IMR-90 (cell line): Measurements from ENCODE around the gene VEGFA. TPM values are rescaled to one million over a fixed set of nuclear protein-coding genes. Genes with fewer than 3 reads are reported as not detected.

Experiments
- ATAC-seq: fragments of 200-7000 bp; cut with Tn5 transposase; 2 replicates; pipeline ENCODE4 v1.9.1; 2020; ENCODE audit warnings: low read depth, mild to moderate bottlenecking, moderate library complexity
- BruUV-seq: library from RNA; stranded (reverse); fragments of 400-500 nt; replicated peaks from 2 replicates; lab custom pipeline; 2021; lab: Mats Ljungman, UMichigan
- CTCF ChIA-PET: fragments of 300-600 bp; formaldehyde crosslinking; extraction: SDS; loops from one replicate; lab custom pipeline; 2021; ENCODE audit warnings: antibody characterized with exemption; lab: Yijun Ruan, JAX
- POLR2A ChIA-PET: fragments of 300-600 bp; sonication (Branson Sonifier 250); formaldehyde crosslinking; loops from one replicate; lab custom pipeline; 2022; ENCODE audit warnings: antibody characterized with exemption; ENCODE audit not compliant: unreplicated experiment; lab: Charles Lee
- DNase-seq: peaks from one replicate; pipeline ENCODE4 v3.0.0; 2013
- H2AFZ ChIP-seq: replicated peaks from 2 replicates; pipeline ENCODE3; 2013; ENCODE audit warnings: low read length, mild to moderate bottlenecking; ENCODE audit not compliant: poor library complexity
- H2AK5ac ChIP-seq: 2 replicates; pipeline ENCODE4 v1.6.1; 2013; ENCODE audit warnings: low read depth, low read length, inconsistent platforms
- H2AK9ac ChIP-seq: replicated peaks from 2 replicates; pipeline ENCODE3; 2013; ENCODE audit warnings: mild to moderate bottlenecking, low read depth, low read length, moderate library complexity; ENCODE audit not compliant: poor library complexity
- H2BK120ac ChIP-seq: 2 replicates; pipeline ENCODE4 v1.6.1; 2013; ENCODE audit warnings: low read depth, low read length, inconsistent platforms
- H2BK15ac ChIP-seq: 3 replicates; pipeline ENCODE4 v1.6.1; 2013; ENCODE audit warnings: low read depth, low read length, inconsistent platforms
- H2BK20ac ChIP-seq: 2 replicates; pipeline ENCODE4 v1.6.1; 2013; ENCODE audit warnings: low read depth, mild to moderate bottlenecking, inconsistent platforms, low read length, moderate library complexity
- H2BK5ac ChIP-seq: 2 replicates; pipeline ENCODE4 v1.6.1; 2013; ENCODE audit warnings: mild to moderate bottlenecking, low read depth, low read length, inconsistent platforms; ENCODE audit not compliant: poor library complexity, severe bottlenecking
- H3K14ac ChIP-seq: replicated peaks from 2 replicates; pipeline ENCODE4 v1.6.1; 2013; ENCODE audit warnings: low read depth, low read length, inconsistent platforms
- H3K18ac ChIP-seq: 2 replicates; pipeline ENCODE4 v1.6.1; 2013; ENCODE audit warnings: low read depth, low read length, control low read depth
- H3K23ac ChIP-seq: 2 replicates; pipeline ENCODE4 v1.6.1; 2013; ENCODE audit warnings: low read depth, low read length, inconsistent platforms
- H3K27ac ChIP-seq: 2 replicates; pipeline ENCODE4 v1.5.1; 2013; ENCODE audit warnings: mild to moderate bottlenecking, control low read depth, low read length; ENCODE audit not compliant: insufficient read depth
- H3K27me3 ChIP-seq: 2 replicates; pipeline ENCODE4 v1.6.1; 2013; ENCODE audit warnings: low read length; ENCODE audit not compliant: control insufficient read depth, insufficient read depth
- H3K36me3 ChIP-seq: 2 replicates; pipeline ENCODE4 v1.6.1; 2013; ENCODE audit warnings: low read length, mixed read lengths; ENCODE audit not compliant: control insufficient read depth, insufficient read depth
- H3K4ac ChIP-seq: 2 replicates; pipeline ENCODE4 v1.6.1; 2013; ENCODE audit warnings: low read depth, low read length, inconsistent platforms
- H3K4me1 ChIP-seq: 2 replicates; pipeline ENCODE4 v1.6.1; 2013; ENCODE audit warnings: low read length, mixed read lengths; ENCODE audit not compliant: control insufficient read depth, insufficient read depth
- H3K4me2 ChIP-seq: 2 replicates; pipeline ENCODE4 v1.6.1; 2013; ENCODE audit warnings: low read depth, mild to moderate bottlenecking, control low read depth, low read length, moderate library complexity
- H3K4me3 ChIP-seq: 2 replicates; pipeline ENCODE4 v1.5.1; 2013; ENCODE audit warnings: low read depth, mild to moderate bottlenecking, control low read depth, low read length, moderate library complexity; ENCODE audit not compliant: insufficient read depth
- H3K56ac ChIP-seq: 2 replicates; pipeline ENCODE4 v1.6.1; 2013; ENCODE audit warnings: low read length, inconsistent platforms; ENCODE audit not compliant: insufficient read depth; ENCODE audit errors: extremely low read depth
- H3K79me1 ChIP-seq, 2 experiments: 2 replicates each; pipeline ENCODE4 v1.6.1; 2013; ENCODE audit warnings: low read length in 2 of 2, inconsistent platforms in 1 of 2, low read depth in 1 of 2
- H3K9ac ChIP-seq: 2 replicates; pipeline ENCODE4 v1.6.1; 2013; ENCODE audit warnings: low read depth, low read length, control low read depth
- H3K9me1 ChIP-seq: 2 replicates; pipeline ENCODE4 v1.6.1; 2013; ENCODE audit warnings: low read length, inconsistent platforms; ENCODE audit not compliant: insufficient read depth
- H3K9me3 ChIP-seq: 2 replicates; pipeline ENCODE4 v1.6.1; 2013; ENCODE audit warnings: low read length; ENCODE audit not compliant: control insufficient read depth, insufficient read depth
- H4K20me1 ChIP-seq: 2 replicates; pipeline ENCODE4 v1.6.1; 2013; ENCODE audit warnings: low read length, inconsistent platforms; ENCODE audit not compliant: insufficient read depth
- H4K5ac ChIP-seq: 2 replicates; pipeline ENCODE4 v1.6.1; 2013; ENCODE audit warnings: mild to moderate bottlenecking, low read depth, low read length, control low read depth
- H4K8ac ChIP-seq, 2 experiments: 2 replicates each; pipeline ENCODE4 v1.6.1; 2013; ENCODE audit warnings: low read depth in 2 of 2, low read length in 2 of 2, control low read depth in 1 of 2, inconsistent platforms in 1 of 2
- H4K91ac ChIP-seq: 2 replicates; pipeline ENCODE4 v1.6.1; 2013; ENCODE audit warnings: low read depth, low read length, inconsistent platforms; ENCODE audit not compliant: insufficient read depth
- ELK1 ChIP-seq: fragments of 150-350 bp; IDR thresholded peaks from 2 replicates; pipeline ENCODE4 v1.6.1; 2016; ENCODE audit warnings: low read depth, mild to moderate bottlenecking, low read length, moderate library complexity, borderline replicate concordance
- FOS ChIP-seq: fragments of 150-350 bp; IDR thresholded peaks from 2 replicates; pipeline ENCODE4 v1.6.1; 2016; ENCODE audit warnings: low read depth, low read length
- MAFK ChIP-seq: IDR thresholded peaks from 2 replicates; pipeline ENCODE4 v1.6.1; 2012; ENCODE audit warnings: low read depth, low read length, improper control_type of control experiment
- MAZ ChIP-seq: IDR thresholded peaks from 2 replicates; pipeline ENCODE4 v1.6.1; 2012; ENCODE audit warnings: low read depth, mild to moderate bottlenecking, low read length, improper control_type of control experiment, moderate library complexity, borderline replicate concordance
- POLR2A ChIP-seq: IDR thresholded peaks from 2 replicates; pipeline ENCODE4 v1.6.1; 2012; ENCODE audit warnings: mild to moderate bottlenecking, low read depth, low read length
- WGBS, 2 experiments: methylation state at CpG; one replicate each; pipeline versions ENCODE4 v1.1.5 to v1.1.7; 2013; ENCODE audit warnings: missing lambda C conversion rate in 2 of 2; ENCODE audit not compliant: insufficient read length in 1 of 2; ENCODE audit errors: extremely low coverage in 2 of 2; 5-methylcytosine and 5-hydroxymethylcytosine counted together
- dilution Hi-C: fragments of 300-500 bp; cut with HindIII; formaldehyde crosslinking; loops from one replicate; pipeline ENCODE4 v1.14.3; 2018; ENCODE audit warnings: low sequenced_read_pairs; ENCODE audit not compliant: unreplicated experiment
- in situ Hi-C: fragments of 300-500 bp; cut with MboI; formaldehyde crosslinking; loops from 3 replicates; pipeline ENCODE4 v1.14.3; 2019; ENCODE audit warnings: low sequenced_read_pairs, inconsistent platforms, mixed read lengths
- intact Hi-C: fragments of 100-400 bp; cut with micrococcal nuclease; formaldehyde crosslinking; loops from 2 replicates; pipeline ENCODE4 v1.10.0; 2022
- polyA plus RNA-seq, 3 experiments: library from polyadenylated mRNA; depleted of rRNA; stranded (reverse); fragments of >200 nt; gene quantifications; 2 replicates each; pipeline ENCODE4 v1.2.3, GENCODE V29; 2012; ENCODE audit warnings: low replicate concordance in 1 of 3
- total RNA-seq: library from RNA; depleted of rRNA; stranded (reverse); fragments of >200 nt; gene quantifications from 2 replicates; pipeline ENCODE4 v1.2.3, GENCODE V29; 2012

The VEGFA gene
- total and polyA plus RNA-seq, 2 of the 4 experiments (the other 2 are of a cell fraction): 190 to 234 TPM

DNA sequence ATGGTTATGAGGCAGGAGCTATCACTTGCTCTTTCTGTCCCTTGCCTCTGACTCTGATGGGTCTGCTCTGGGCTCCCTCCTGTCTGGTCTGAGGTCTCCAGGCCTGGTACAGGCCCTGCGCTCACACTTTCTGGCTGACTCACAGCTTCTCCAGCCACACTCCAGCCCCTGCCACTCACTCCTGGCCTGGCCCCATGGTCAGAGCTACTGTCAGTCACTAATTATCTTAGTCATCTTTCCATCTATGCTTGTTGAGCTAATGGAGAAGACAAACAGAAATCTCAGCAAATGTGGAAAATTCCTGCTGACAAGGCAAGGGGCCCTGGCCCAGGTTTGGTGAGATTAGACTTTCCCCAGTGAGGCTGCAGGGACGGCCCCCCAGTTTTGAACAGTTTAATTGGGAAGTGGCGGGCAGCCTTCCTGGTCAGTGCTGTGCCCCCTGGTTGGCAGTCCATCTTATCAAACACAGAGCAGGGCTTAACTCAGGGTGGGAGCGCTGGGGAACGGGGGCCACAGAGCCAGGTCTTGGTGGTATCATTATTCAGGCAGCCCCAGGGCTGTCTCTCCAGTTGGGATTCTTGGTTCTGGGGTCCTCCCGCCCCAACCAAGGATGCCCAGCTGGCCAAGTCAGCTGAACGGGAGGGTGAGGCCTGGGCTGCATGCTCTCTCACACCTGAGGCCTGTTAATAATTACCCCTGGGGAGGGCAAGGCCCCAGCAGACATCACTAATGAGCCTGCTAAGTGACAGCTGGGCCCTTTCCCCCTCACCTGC is 63.4 kb downstream of the VEGFA start:
- BruUV-seq: no TSS peak

More for the DNA sequence above, 63.4 kb downstream of the VEGFA start:
- H2AK5ac ChIP-seq: peak overlapping the region; percentile 55; the same call in 1 of the 2 replicates
- H2AK9ac ChIP-seq: no peak overlapping the region
- peak overlapping the region; percentile 27 for H2AFZ ChIP-seq
- H3K79me1 ChIP-seq: no peaks in the 10 kb centered on the region
- H2BK5ac ChIP-seq: no peak overlapping the region
- no peak overlapping the region for H3K14ac ChIP-seq
- H3K27me3 ChIP-seq: peaks cover 25% of the 10 kb centered on the region
- no peak overlapping the region for H4K5ac ChIP-seq
- no peak overlapping the region for H2BK15ac ChIP-seq
- no peak overlapping the region for H3K56ac ChIP-seq
- no peak overlapping the region for H3K4me2 ChIP-seq
- no peak overlapping the region for H2BK120ac ChIP-seq
- H4K91ac ChIP-seq: no peak overlapping the region
- H3K9me3 ChIP-seq: no peaks in the 10 kb centered on the region
- no peak overlapping the region for H2BK20ac ChIP-seq
- H3K9ac ChIP-seq: no peak overlapping the region
- WGBS, 2 experiments: no CpG with 5 or more reads among the region's 7 CpGs
- dilution Hi-C loops (no loop called here), intact Hi-C loops (no loop called here), in situ Hi-C loops (no loop called here)
- no peak overlapping the region for H3K23ac ChIP-seq
- ChIA-PET POLR2A (no interaction called here), CTCF (interaction anchor here (1.3 kb wide), 1 partner anchor 59 kb away, joined by 3 read pairs; no protein-coding TSS in a partner anchor)
- H3K27ac ChIP-seq: no peak overlapping the region
- H3K36me3 ChIP-seq: no peaks in the 10 kb centered on the region
- no peak overlapping the region for H3K18ac ChIP-seq
- H4K8ac ChIP-seq: no peak overlapping the region
- H3K4ac ChIP-seq: no peak overlapping the region; the same call in 1 of the 2 replicates
- ATAC-seq (peak; percentile 61), DNase-seq (peak; percentile 42)
- peaks cover 14% of the 10 kb centered on the region; the same call in 1 of the 2 replicates for H3K9me1 ChIP-seq
- TF ChIP-seq FOS (peak; percentile 33; the same call in 1 of the 2 replicates), MAFK (peak; percentile 47), MAZ (no peak), ELK1 (no peak), POLR2A (no peak)
- 0 out of 2 replicates have a peak, but pooled peaks cover 1% of the 10 kb centered on the region for H4K20me1 ChIP-seq
- peaks cover 20% of the 10 kb centered on the region for H3K4me1 ChIP-seq
- no peak overlapping the region for H3K4me3 ChIP-seq
